Stimulated activated CD4-positive, alpha-beta T cell treated with anti-CD3 and anti-CD28 coated beads, TNF-alpha, amount 100 ng/mL, for 4 hours (primary cell): ENCODE data around the gene NSUN5.
"Not testable (repeated sequence)": the region's sequence is repeated elsewhere in the genome, so short reads cannot be mapped to it uniquely, and the experiment has no call there.

ENCODE experiments used
- DNase-seq, 3 experiments: peaks; one replicate each; pipeline ENCODE4 v3.0.0-alpha.2; 2020; ENCODE audit warnings: low read depth in 3 of 3

The NSUN5 gene

DNA sequence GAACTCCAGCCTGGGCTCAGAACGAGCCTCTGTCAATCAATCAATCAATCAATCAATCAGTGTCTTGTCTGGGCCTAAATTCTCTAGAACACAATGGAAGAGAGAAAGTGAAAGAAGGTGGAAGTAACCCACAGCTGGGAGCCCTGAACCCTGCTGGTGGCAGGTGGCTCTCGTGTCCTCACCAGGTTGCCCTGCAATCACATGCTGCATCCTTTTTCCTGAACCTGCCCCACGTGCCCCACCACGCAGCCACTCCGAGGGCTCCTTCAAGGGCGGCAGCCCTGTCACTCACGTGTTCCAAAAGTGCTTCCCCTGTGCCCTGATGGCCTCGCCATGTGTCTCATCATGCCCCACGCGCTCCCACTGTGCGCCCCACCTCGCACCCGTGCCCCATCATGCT lies 18.8 kb upstream of the NSUN5 start:
- DNase-seq, result not testable (repeated sequence)

DNA sequence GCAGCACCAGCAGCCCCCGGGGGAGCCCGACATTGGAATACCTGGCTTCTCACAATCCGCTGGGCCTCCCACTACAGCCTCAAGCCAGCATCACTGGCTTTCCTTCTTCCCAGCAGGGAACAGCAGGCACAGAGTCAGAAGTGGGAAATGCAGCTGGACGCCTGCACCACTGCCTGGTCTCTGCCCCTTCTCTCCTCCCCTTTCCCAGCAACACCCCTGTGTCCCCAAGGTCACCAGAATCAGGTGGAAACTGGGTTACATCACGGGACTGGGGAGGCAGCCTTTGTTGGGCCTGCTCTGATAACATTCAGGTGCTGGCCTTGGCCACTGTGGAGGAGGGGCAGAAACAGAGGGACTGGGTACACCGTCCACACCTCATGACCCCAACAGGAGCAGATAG lies 16.8 kb upstream of the NSUN5 start:
- DNase-seq, result not testable (repeated sequence)

DNA sequence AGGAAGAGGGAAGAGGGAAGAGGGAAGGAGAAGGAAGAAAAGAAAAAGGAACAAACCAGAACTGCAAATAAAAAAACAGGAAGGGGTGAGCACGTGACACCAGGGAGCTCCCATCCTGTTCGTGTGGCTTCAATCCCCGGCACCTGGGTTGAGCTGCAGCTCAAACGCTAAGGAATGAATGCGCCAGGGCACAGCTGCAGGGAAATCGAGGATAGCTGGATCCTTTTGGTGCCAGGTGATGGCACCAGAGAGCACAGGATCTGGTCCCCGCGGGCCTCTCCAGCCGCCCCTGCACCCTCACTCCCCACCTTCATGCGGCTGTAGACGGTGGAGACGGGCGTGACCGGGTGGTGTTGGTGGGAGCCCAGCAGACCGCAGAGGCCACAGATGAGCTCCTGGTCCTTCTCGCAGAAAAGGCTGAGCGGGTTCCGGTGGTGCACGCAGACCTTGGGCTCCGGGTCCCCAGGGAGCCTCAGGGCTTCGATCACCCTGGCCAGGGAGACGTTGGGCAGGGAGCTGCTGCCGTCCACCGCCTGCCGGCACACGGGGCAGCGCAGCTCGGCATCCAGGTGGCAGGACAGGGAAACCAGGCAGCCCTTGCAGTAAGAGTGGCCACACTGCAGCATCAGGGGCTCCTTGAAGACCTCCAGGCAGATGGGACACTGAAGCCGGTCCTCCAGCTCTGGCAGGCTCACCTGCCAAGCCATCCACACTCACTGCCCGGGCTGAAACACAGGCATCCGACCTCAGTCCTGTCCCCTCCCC lies 15.6 kb upstream of the NSUN5 start:
- DNase-seq, result peak; percentile 15 to 28 (median 20)

DNA sequence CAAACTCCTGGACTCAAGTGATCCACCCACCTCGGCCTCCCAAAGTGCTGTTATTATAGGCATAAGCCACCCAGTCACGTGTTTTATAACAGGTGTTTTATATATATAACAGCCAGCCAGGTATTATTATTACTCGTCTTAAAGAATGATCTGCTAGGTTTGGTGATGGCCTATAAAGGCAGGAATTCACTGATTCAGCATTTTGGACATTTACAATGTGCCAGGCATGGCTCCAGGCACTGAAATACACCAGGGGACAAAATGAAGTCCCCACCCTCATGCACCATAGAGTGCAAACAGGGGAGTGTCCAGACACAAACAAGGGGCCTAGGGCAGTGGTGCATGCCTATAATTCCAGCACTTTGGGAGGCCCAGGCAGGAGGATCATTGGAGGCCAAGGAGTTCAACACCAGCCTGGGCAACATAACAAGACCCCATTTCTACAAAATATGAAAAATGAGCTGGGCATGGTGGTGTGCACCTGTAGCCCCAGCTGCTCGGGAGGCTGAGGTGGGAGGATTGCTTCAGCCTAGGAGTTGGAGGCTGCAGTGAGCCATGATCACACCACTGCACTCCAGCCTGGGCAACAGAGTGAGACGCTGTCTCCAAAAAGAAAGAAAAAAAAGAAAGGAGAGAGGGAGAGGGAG lies 14.9 kb upstream of the NSUN5 start:
- not testable (repeated sequence) for DNase-seq

DNA sequence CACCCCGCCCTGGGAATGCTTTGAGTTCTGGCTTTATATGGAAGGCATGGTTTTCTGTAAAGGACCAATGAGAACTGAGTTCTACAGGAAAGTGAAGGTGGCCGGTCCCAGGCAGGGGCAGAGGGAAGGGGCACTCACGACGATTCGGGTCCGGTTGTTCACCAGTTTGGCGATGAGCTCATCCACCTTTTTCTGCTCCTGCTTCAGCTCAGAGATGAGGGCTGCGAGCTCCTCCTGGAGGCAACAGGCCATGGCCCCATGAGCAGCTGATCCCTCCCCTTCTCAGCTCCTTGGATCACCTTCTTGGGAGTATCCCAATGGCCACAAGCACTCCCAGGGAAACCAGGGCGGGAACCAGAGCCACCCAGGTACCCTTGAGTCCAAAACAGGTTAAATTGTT lies 11.4 kb upstream of the NSUN5 start:
- DNase-seq, result not testable (repeated sequence)

DNA sequence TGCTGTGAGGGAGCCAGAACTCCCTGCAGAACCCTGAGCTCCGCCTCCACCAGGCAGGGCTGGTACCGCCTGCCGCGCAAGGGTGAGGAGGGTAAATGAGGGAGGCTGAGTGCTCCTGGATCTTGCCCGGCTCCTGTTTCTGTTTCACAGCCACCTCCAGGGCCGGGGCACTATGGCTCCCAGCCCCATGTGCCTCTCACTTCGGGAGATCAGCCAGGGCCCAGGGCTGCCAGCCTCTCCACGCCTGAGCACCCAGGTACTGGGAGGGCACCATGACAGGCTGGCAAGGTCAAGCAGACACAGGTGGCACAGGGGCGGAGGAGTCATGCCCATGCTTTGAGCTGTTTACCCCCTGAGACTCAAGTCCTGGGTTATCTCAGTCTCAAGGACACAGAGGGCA lies 10.9 kb upstream of the NSUN5 start:
- DNase-seq, result not testable (repeated sequence)

DNA sequence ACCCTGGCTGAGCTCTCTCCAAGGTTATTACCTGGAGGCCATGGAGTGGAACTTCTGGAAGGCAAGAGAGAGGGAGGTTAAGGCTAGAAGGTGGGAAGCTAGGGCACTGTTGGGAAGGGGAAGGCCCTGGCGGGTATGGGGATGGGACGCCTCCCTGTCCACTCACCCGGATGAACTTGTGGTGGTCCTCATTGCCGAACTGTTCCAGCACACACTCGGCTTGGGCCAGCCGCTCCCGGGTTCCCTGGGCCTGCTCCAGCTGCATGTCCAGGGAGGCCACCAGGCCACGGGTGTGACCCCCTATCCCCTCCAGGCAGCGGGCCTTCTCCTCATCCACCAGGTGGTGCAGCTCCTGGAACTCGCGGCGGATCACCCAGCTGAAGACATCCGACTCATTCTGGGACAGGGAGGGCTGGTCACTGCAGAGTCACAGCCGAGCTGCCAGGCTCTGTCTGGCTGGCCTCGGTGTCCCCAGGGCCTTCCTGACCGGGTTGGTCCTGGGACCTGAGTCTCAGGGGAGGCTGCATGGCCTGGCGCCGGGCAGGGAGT lies 10.1 kb upstream of the NSUN5 start:
- DNase-seq, result not testable (repeated sequence)

DNA sequence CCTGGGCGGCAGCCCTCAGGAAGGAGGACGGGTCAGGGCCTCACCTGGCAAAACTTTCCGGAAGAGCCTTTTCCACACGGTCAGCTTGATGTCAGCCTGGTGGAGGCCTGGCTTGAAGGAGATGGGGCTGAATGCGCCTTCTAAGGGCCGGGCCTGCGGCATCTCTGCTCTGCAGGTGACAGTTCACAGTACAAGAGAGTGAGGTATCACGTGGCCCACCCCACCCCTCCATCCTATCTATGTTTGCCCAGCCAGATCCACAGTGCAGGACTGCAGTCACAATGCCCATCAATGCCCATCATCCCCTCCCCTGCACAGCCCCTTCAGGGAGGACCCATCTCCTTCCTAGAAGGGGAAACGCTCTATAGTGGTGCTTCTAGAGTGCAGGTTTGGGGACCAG lies 7.9 kb upstream of the NSUN5 start:
- DNase-seq, result no peak

DNA sequence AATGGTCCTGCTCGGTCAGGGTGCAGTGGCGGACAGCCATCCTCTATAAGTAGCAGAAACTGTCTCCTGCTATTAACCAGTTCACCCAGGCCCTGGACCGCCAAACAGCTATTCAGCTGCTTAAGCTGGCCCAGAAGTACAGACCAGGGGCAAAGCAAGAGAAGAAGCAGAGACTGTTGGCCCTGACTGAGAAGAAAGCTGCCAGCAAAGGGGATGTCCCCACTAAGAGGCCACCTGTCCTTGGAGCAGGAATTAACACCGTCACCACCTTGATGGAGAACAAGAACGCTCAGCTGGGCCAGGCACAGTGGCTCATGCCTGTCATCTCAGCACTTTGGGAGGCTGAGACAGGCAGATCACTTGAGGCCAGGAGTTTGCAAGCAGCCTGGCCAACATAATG lies 5.6 kb upstream of the NSUN5 start:
- no peak for DNase-seq

DNA sequence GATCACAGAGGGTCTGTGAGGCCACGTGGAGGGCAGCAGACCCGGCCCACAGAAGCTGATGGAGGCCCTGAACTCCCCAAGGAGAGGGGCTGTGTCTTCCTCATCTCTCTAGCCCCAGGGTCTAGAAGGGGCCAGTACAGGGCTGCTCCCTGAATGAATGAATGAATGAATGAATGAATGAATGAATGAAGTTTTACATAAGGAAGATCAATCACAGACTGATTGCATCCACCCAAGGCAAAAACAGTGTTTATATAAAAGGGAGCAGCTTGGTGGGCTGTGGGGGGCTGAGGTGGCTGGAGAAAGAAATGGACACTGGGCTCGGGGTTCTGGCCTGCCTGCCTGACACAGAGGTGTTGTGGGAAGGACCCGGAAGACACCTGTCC lies 4.9 kb upstream of the NSUN5 start:
- DNase-seq, result no peak

DNA sequence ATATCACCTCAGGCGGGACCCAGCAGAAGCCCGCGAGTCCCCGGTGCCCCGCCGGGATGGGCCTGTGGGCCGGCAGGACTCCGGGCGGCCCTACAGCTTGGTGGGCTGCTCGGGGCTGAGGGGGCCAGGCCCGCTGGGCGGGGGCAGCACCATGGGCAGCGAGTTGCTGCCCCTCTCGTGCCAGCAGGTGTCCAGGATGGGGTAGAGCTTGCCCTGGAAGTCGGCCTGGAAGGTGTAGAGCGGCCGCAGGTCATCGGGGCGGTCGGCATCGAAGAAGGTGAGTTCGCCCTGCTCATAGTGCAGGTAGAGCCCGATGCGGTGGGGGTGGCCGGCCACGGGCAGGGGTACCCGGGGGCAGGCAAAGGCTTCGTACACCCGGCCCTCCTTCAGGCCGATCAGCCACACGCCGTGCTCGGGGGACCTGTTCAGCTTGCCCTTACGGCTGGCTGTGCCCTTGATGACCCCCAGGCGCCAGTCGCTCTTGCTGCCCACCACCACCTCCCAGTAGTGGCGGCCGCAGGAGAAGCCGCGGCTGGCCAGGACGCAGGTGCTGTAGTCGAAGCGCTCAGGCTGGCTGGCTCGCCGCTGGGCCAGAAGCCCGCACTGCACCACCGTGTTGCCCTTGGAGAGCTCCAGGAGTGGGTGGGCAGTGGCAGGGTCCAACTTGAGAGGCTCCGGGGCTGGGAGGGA lies 4.3 kb upstream of the NSUN5 start:
- DNase-seq, result no peak

DNA sequence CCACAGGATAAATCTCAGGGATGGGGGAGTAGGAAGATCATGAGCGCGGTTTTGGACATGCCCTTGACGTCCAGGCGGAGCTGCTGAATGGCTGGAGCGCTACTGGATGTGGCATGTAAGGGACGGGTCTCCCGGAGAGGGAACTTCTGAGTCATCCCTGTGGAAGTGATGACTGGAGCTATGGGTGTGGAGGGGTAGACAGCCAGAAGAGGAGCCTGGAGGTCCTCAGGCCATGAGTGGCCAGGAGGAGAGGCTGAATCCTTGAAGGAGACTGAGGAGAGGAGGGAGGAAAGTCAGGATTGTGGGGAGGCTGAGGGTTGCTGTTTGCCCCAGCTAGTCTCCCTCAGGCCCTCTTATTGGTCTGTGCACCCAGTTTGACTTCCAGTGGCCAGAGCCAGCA lies 2.8 kb upstream of the NSUN5 start:
- DNase-seq, result not testable (repeated sequence)

DNA sequence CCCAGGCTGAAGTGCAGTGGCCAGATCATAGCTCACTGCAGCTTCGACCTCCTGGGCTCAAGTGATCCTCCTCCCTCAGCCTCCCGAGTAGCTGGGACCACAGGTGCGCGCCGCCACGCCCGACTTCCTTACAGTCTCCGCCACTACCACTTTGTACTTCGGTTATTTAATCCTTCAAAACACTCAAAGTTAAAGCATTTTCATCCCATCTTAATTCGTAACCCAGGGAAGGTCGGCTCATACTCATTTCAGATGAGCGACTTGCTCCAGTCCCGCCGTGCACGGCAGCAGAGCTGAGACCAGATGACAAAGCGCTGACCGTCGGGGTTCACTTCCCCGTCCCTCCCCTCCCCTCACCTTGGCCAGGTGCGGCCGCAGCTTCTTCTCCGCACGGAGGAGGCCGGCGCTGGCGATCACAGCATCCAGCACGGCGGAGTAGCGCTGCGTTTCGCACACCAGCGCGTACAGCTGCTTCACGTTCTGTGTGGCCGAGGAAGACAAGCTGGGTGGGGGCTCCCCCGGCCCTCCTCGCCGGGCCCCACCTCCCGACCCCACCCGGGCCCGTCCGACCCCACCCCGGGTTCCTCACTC lies 457 bp downstream of the NSUN5 start:
- no peak for DNase-seq

DNA sequence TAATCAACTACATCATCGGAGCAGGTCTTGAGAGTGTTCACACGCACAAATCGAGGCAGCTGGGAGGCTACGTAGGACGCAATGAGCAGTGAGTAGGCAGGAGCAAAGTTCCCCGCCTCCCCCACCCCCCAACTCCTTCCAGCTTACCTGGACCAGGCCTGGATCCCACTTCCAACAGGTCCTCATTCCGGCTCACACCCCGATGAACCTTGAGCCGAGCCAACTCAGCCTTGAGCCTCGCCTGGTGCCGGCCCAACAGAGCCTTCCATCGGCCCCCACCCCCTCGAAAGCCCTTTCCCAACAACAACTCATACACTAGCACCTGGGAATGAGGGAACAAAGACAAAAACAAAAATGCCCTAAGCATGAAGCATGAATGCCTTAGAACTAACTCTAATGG lies 1.2 kb downstream of the NSUN5 start:
- no peak for DNase-seq

DNA sequence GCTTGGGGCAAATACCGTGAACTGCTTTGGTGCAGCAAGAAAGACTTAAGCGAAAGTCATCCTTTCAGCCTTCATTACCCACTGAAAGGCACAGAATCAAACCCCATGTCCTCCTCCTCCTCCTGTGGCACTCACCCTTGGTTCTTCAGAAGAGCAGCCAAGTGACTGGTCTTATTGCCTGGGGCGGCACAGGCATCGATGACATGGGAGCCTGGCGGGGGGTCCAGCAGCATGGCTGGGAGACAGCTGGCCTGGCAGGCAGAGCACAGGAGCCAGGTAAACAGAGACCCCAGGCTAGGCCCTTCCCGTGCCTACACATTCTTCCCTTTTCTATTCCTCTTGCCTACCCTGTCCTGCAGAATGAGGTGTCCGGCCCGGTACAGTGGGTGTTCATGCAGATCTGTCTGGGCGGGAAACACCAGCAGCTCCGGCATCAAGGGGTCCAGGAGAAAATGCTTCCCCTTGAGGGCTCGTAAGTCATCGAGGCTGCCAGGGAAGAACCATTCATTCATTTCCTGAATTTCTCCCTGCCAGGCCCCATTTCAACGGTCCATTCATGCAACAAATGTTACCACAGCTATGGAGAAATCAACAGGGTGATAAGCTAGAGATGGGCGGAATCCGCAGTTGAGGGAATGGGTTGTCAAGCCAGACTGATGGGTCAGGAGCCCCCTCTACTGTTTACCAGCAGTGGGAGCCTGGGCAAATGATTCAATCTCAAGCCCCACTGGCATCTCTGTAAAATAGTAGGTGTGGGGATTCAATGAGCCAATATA lies 3.8 kb downstream of the NSUN5 start:
- not testable (repeated sequence) for DNase-seq

DNA sequence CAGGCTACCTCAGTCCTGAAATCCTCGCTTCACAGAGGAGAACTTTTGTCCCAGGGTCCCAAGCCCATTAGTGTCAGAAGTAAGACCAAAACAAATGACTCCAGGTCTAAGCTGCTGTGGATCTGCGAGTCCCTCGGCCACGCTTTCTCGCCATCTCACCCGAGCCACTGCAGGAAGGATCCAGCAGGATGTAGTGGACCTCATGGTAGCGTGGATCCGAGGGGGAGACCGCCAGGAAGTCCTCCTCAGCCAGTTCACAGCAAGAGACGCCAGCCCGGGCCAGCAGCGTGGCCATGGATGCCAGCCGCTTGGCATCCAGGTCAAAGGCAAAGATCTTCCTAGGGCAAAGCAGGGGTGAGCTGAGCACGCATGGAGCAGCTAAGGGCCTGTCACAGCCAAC lies 4.6 kb downstream of the NSUN5 start:
- no peak for DNase-seq

DNA sequence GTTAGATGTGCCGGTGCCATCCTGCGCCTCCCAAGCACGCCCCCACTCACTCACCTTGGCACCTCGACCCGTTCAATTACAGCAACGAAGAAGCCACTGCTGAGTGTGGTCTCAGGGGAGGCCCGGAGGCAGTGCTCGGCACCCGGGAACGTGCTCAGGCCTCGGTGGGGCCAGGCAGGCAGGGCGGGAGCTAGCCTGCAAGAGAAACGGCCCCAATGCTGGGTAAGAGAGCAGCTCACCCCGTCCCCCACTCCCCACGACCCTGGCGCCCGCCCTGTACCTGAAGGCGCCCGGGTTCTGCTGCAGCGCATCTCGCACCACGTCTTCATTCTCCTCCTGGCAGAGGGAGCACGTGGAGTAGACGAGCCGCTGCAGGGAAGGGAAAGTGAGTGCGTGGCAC lies 5.1 kb downstream of the NSUN5 start:
- DNase-seq, result no peak

DNA sequence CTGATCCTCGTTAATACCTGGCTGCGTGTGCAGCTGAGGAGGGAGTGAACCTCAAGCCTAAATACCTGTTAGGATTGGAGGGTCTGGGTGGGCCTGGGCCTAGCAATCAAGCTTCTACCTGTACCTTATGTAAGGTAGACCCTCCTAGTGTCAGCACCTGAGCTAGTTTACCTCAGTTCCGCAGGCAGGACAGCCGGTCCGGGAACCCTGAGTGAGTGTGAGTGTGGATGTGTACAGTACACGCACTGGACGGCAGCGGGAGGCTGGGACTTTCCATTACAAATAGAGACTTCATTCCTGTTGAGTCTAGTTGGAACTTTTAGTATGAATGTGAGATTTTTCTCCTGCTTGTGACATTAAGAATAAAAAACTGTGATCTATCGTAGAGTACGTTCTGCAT lies 5.8 kb downstream of the NSUN5 start:
- DNase-seq, result not testable (repeated sequence)

DNA sequence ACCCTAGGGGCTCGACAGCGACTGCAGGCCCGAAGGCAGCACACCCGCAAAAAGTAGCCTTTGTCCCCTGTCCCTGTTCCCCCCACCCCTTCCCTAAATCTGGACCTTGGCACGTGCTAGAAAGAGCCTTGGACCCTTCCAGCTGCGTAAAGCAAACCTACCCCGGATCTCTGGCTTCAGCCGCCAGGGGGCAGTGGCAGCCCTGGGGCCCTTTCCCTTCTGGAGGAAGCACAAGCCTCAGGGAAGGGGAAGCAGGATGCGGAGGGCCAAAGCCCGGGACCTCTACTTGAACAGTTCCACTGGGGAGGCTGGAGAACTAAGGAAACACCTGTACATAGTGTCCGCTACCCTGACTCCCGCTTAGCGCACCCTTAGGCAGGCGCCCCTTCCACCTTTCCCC lies 7.5 kb downstream of the NSUN5 start:
- DNase-seq, result not testable (repeated sequence)

DNA sequence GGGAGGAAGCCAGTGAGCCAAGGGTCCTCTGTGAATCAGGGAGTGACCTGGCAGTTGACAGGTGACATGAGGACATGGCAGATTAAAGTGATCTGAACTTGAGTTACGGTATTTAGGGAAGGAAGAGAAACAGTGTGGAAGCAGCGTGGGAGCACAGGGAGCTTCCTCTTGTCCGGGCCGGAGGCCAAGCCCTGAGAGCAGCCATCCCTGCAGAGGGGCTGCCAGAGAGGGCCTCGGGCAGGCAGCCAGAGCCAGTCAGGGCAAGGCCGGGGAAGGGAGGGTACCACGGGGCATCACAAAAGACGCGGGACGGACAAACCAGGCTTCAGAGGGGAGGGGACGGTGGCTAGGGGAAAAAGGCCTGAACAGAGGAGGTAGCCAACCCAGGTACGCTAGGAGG lies 8.8 kb downstream of the NSUN5 start:
- DNase-seq, result not testable (repeated sequence)

DNA sequence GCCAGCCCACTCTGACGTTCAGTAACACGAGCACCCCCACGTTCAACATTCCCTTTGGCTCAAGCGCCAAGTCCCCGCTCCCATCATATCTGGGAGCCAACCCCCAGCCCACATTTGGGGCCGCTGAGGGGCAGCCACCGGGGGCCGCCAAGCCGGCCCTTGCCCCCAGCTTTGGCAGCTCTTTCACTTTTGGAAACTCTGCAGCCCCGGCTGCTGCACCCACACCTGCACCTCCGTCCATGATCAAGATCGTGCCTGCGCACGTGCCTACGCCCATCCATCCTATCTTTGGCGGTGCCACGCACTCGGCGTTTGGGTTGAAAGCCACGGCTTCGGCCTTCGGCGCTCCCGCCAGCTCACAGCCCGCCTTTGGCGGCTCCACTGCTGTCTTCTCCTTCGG lies 10.9 kb downstream of the NSUN5 start:
- not testable (repeated sequence) for DNase-seq
